K562 (cell line): Measurements from ENCODE around the gene PTPRR. TPM values are rescaled to one million over a fixed set of nuclear protein-coding genes. Genes with fewer than 3 reads are reported as not detected.

ENCODE experiments used
- ATAC-seq: fragments of 200-7000 bp; cut with Tn5 transposase; 3 replicates; pipeline ENCODE4 v1.9.1; 2020; ENCODE audit warnings: moderate library complexity
- BruUV-seq: library from RNA; stranded (reverse); fragments of 400-500 nt; replicated peaks from 2 replicates; lab custom pipeline; 2021; lab: Mats Ljungman, UMichigan
- CTCF ChIA-PET: fragments of 300-600 bp; formaldehyde crosslinking; extraction: SDS; loops from one replicate; lab custom pipeline; 2021; ENCODE audit warnings: low intra/inter-chr PET ratio; lab: Yijun Ruan, JAX
- POLR2A ChIA-PET: fragments of 300-600, 350-650 bp; sonication (Branson Sonifier 250); formaldehyde crosslinking; extraction: SDS; loops from one replicate; lab custom pipeline; 2021; ENCODE audit warnings: antibody characterized with exemption, inconsistent platforms; lab: Yijun Ruan, JAX
- DNase-seq, 4 experiments: peaks; one replicate each; pipeline versions ENCODE4 v3.0.0 to v3.0.0-alpha.2; 2011 to 2018; ENCODE audit warnings: low spot score in 3 of 4, mixed read lengths in 3 of 4; ENCODE audit errors: extremely low read depth in 1 of 4
- FAIRE-seq: peaks from 2 replicates; lab custom pipeline; 2011; peaks lifted over from hg19 to GRCh38; lab: Jason Lieb, UNC
- H2AFZ ChIP-seq: 2 replicates; pipeline ENCODE4 v1.6.0; 2011; ENCODE audit warnings: low read depth, low read length, control low read depth, inconsistent platforms
- H3K27ac ChIP-seq: fragments of 200-600 bp; 3 replicates; pipeline ENCODE4 v1.8.0; 2011; ENCODE audit warnings: low read depth, mild to moderate bottlenecking, control low read depth, inconsistent platforms, low read length, moderate library complexity, mixed read lengths; ENCODE audit errors: extremely low read depth
- H3K27me3 ChIP-seq, 2 experiments: fragments of 300-600 bp in 1 of 2; 2 replicates in 1 of 2; 3 replicates in 1 of 2; pipeline versions ENCODE4 v1.6.0 to v1.8.0; 2011; ENCODE audit warnings: inconsistent platforms in 2 of 2, low read length in 2 of 2, mild to moderate bottlenecking in 1 of 2, mixed read lengths in 1 of 2, moderate library complexity in 1 of 2; ENCODE audit not compliant: control insufficient read depth in 2 of 2, insufficient read depth in 2 of 2
- H3K36me3 ChIP-seq: fragments of 300-600 bp; 3 replicates; pipeline ENCODE4 v1.8.0; 2011; ENCODE audit warnings: mild to moderate bottlenecking, low read length, inconsistent platforms; ENCODE audit not compliant: control insufficient read depth, insufficient read depth
- H3K4me1 ChIP-seq, 2 experiments: fragments of 200-600 bp in 1 of 2; replicated peaks in 1 of 2; 2 replicates in 1 of 2; 3 replicates in 1 of 2; pipeline versions ENCODE4 v1.5.1 to v1.8.0; 2011; ENCODE audit warnings: inconsistent platforms in 2 of 2, low read length in 2 of 2, mild to moderate bottlenecking in 1 of 2, mixed read lengths in 1 of 2, moderate library complexity in 1 of 2; ENCODE audit not compliant: control insufficient read depth in 2 of 2, insufficient read depth in 2 of 2
- H3K4me2 ChIP-seq: 2 replicates; pipeline ENCODE4 v1.6.1; 2011; ENCODE audit warnings: low read length, control low read depth, inconsistent platforms, mixed read lengths; ENCODE audit not compliant: insufficient read depth
- H3K4me3 ChIP-seq: fragments of 200-600 bp; sonication (generic), shearing (Covaris generic); 2 replicates; pipeline ENCODE4 v1.5.1; 2016; ENCODE audit warnings: control low read depth, inconsistent platforms
- H3K79me2 ChIP-seq: fragments of 200-600 bp; 3 replicates; pipeline ENCODE4 v1.8.0; 2011; ENCODE audit warnings: low read length, inconsistent platforms; ENCODE audit not compliant: control insufficient read depth, insufficient read depth
- H3K9ac ChIP-seq, 2 experiments: 2 replicates each; pipeline versions ENCODE4 v1.6.0 to v1.6.1; 2011; ENCODE audit warnings: low read depth in 2 of 2, low read length in 2 of 2, control low read depth in 1 of 2, inconsistent platforms in 1 of 2, mild to moderate bottlenecking in 1 of 2, mixed read lengths in 1 of 2; ENCODE audit not compliant: insufficient read depth in 1 of 2
- H3K9me1 ChIP-seq: one replicate; pipeline ENCODE4 v1.6.0; 2011; ENCODE audit warnings: inconsistent platforms, mild to moderate bottlenecking, low read length, moderate library complexity; ENCODE audit not compliant: control insufficient read depth, insufficient read depth
- H3K9me3 ChIP-seq: replicated peaks from 2 replicates; pipeline ENCODE4 v1.5.1; 2011; ENCODE audit warnings: low read depth, low read length, inconsistent platforms; ENCODE audit not compliant: control insufficient read depth, insufficient read depth
- H4K20me1 ChIP-seq: replicated peaks from 2 replicates; pipeline ENCODE4 v1.6.1; 2011; ENCODE audit warnings: low read length, inconsistent platforms, mixed read lengths; ENCODE audit not compliant: control insufficient read depth, insufficient read depth
- ARID2 ChIP-seq: fragments of 450-650 bp; IDR thresholded peaks from 2 replicates; pipeline ENCODE4 v1.6.1; 2017; ENCODE audit warnings: antibody characterized with exemption, mild to moderate bottlenecking
- BRCA1 ChIP-seq, 2 experiments: fragments of 450-650 bp in 1 of 2; sonication (generic) in 1 of 2; formaldehyde crosslinking in 1 of 2; IDR thresholded peaks; 2 replicates each; pipeline versions ENCODE4 v1.5.0 to v1.6.1; 2017 to 2020; ENCODE audit warnings: mild to moderate bottlenecking in 1 of 2, missing genetic modification reagents in 1 of 2
- CEBPG ChIP-seq, 3 experiments: fragments of 200-800 bp in 1 of 3; sonication (Bioruptor generic) in 1 of 3; sonication (generic) in 1 of 3; formaldehyde crosslinking in 1 of 3; IDR thresholded peaks in 2 of 3; conservative IDR thresholded peaks in 1 of 3; 2 replicates each; pipeline versions ENCODE4 v1.6.1 to v1.8.0; 2016 to 2022; ENCODE audit warnings: missing compliant biosample characterization in 2 of 3, missing genetic modification characterization in 2 of 3, mild to moderate bottlenecking in 1 of 3, missing genetic modification reagents in 1 of 3
- FOXM1 ChIP-seq, 2 experiments: fragments of 450-650 bp in 1 of 2; sonication (generic) in 1 of 2; formaldehyde crosslinking in 1 of 2; IDR thresholded peaks; 2 replicates each; pipeline versions ENCODE4 v1.6.1 to v1.9.0; 2017 to 2022; ENCODE audit warnings: low read depth in 2 of 2, mild to moderate bottlenecking in 2 of 2, missing genetic modification reagents in 1 of 2, moderate library complexity in 1 of 2
- GABPB2 ChIP-seq: fragments of 250-450 bp; sonication (Bioruptor Pico); conservative IDR thresholded peaks from 2 replicates; pipeline ENCODE4 v1.5.1; 2021; ENCODE audit warnings: mild to moderate bottlenecking
- HBP1 ChIP-seq: fragments of 450-650 bp; formaldehyde crosslinking; IDR thresholded peaks from 2 replicates; pipeline ENCODE4 v1.4.0; 2022; ENCODE audit warnings: missing genetic modification characterization
- HDAC8 ChIP-seq: fragments of 450-650 bp; IDR thresholded peaks from 2 replicates; pipeline ENCODE4 v1.6.1; 2016; ENCODE audit warnings: mild to moderate bottlenecking, missing genetic modification characterization, moderate library complexity, missing compliant biosample characterization
- HMGN3 ChIP-seq: IDR thresholded peaks from 2 replicates; pipeline ENCODE4 v1.6.1; 2011; ENCODE audit warnings: borderline replicate concordance, low read depth, mild to moderate bottlenecking, mixed read lengths, low read length; ENCODE audit not compliant: insufficient read length; ENCODE audit errors: extremely low read depth
- KDM4B ChIP-seq, 2 experiments: fragments of 450-650 bp in 1 of 2; sonication (generic) in 1 of 2; IDR thresholded peaks; 2 replicates each; pipeline ENCODE4 v1.6.1; 2016 to 2017; ENCODE audit warnings: borderline replicate concordance in 2 of 2, antibody characterized with exemption in 1 of 2, low read depth in 1 of 2, mild to moderate bottlenecking in 1 of 2
- PML ChIP-seq: IDR thresholded peaks from 2 replicates; pipeline ENCODE4 v1.6.1; 2012; ENCODE audit warnings: low read length, inconsistent platforms
- RBFOX2 ChIP-seq: fragments of 200-400 bp; formaldehyde crosslinking; IDR thresholded peaks from 2 replicates; pipeline ENCODE4 v1.6.1; 2017; ENCODE audit warnings: low read depth, mild to moderate bottlenecking, low read length, moderate library complexity
- ZNF695 ChIP-seq: fragments of 450-650 bp; formaldehyde crosslinking; IDR thresholded peaks from 2 replicates; pipeline ENCODE4 v1.4.0; 2020; ENCODE audit warnings: mild to moderate bottlenecking, moderate library complexity
- WGBS: fragments of 100-300 bp; shearing (Covaris generic); methylation state at CpG from one replicate; pipeline ENCODE4 v1.1.6; 2016; ENCODE audit warnings: low coverage, mixed read lengths; ENCODE audit not compliant: insufficient coverage; ENCODE audit errors: missing lambda C conversion rate; 5-methylcytosine and 5-hydroxymethylcytosine counted together
- in situ Hi-C: fragments of 300-500 bp; cut with MboI; formaldehyde crosslinking; loops from 4 replicates; pipeline ENCODE4 v1.15.0; 2018; ENCODE audit warnings: inconsistent platforms, mixed read lengths
- intact Hi-C: fragments of 100-400 bp; cut with micrococcal nuclease; formaldehyde crosslinking; loops from 2 replicates; pipeline ENCODE4 v1.14.2; 2022
- polyA plus RNA-seq, 8 experiments: library from polyadenylated mRNA; depleted of rRNA in 4 of 8; stranded (reverse) in 5 of 8; unstranded in 3 of 8; fragments of >200 nt; fragmentation: Nextera tagmentation in 2 of 8; fragmentation: Illumina TruSeq in 1 of 8; extraction: Ambion mirVana in 2 of 8; extraction: Trizol in 1 of 8; gene quantifications; 2 replicates each; pipeline versions ENCODE4 v1.2.1 to v1.2.3, GENCODE V29; 2011 to 2014; ENCODE audit warnings: inconsistent platforms in 1 of 8, missing spikeins in 1 of 8
- total RNA-seq, 7 experiments: library from RNA; depleted of rRNA in 6 of 7; stranded (reverse); fragments of >200 nt in 6 of 7; fragmentation: Illumina TruSeq in 2 of 7; extraction: Trizol in 2 of 7; gene quantifications; 2 replicates each; pipeline versions ENCODE4 v1.2.1 to v1.2.3, GENCODE V29; 2011 to 2021; ENCODE audit warnings: low replicate concordance in 1 of 7
- TF ChIP-seq, protein P1 (sequence below): fragments of 150-350 bp; IDR thresholded peaks from 2 replicates; pipeline ENCODE4 v1.6.1; 2014; ENCODE audit warnings: low read depth, mild to moderate bottlenecking, low read length, borderline replicate concordance

PTPRR gene
- total and polyA plus RNA-seq, 9 of the 15 experiments (the other 6 are each of a cell fraction or from before 2014, with no cell fraction given), result 6.6 to 41.7 (median 12.3) TPM

- no peaks in the 10 kb centered on the region for H3K9me3 ChIP-seq
- no peak overlapping the region; a peak in 1 of 4 replicates for H3K9ac ChIP-seq
- POLR2A ChIA-PET, result no interaction called here
- H4K20me1 ChIP-seq, result no peaks in the 10 kb centered on the region
- intact Hi-C loops, result no loop called here
- in situ Hi-C loops, result no loop called here
- no TSS peak for BruUV-seq
- H3K4me1 ChIP-seq, result no peaks in the 10 kb centered on the region; a peak in 2 of 5 replicates
- 69% methylated on average over 5 of the region's 5 CpGs for WGBS
- no peak for DNase-seq
- ATAC-seq, result no peak
- no peaks in the 10 kb centered on the region for H3K9me1 ChIP-seq
- no peak for FAIRE-seq
- H3K36me3 ChIP-seq, result no peaks in the 10 kb centered on the region
- TF ChIP-seq KDM4B (IDR thresholded peaks at IDR 0.05; ENCODE audit: borderline replicate concordance in 2 of 2, low read depth in 1 of 2) (no peak), ARID2 (no peak), FOXM1 (IDR thresholded peaks at IDR 0.05; ENCODE audit: low read depth) (no peak), FOXM1 (CRISPR knock-in tag; IDR thresholded peaks at IDR 0.05; ENCODE audit: low read depth) (no peak), RBFOX2 (no peak), HMGN3 (no peak), BRCA1 (IDR thresholded peaks at IDR 0.05) (no peak), BRCA1 (CRISPR knock-in tag; IDR thresholded peaks at IDR 0.05) (no peak), GABPB2 (CRISPR knock-in tag) (no peak), HBP1 (CRISPR knock-in tag) (no peak), PML (no peak), CEBPG (CRISPR knock-in tag; IDR thresholded peaks at IDR 0.05) (no peak), CEBPG (tag; conservative IDR thresholded peaks at IDR 0.05 in 1 of 2, IDR thresholded peaks at IDR 0.05 in 1 of 2) (no peak), ZNF695 (CRISPR knock-in tag) (no peak), HDAC8 (no peak)
- TF ChIP-seq, protein P1, sequence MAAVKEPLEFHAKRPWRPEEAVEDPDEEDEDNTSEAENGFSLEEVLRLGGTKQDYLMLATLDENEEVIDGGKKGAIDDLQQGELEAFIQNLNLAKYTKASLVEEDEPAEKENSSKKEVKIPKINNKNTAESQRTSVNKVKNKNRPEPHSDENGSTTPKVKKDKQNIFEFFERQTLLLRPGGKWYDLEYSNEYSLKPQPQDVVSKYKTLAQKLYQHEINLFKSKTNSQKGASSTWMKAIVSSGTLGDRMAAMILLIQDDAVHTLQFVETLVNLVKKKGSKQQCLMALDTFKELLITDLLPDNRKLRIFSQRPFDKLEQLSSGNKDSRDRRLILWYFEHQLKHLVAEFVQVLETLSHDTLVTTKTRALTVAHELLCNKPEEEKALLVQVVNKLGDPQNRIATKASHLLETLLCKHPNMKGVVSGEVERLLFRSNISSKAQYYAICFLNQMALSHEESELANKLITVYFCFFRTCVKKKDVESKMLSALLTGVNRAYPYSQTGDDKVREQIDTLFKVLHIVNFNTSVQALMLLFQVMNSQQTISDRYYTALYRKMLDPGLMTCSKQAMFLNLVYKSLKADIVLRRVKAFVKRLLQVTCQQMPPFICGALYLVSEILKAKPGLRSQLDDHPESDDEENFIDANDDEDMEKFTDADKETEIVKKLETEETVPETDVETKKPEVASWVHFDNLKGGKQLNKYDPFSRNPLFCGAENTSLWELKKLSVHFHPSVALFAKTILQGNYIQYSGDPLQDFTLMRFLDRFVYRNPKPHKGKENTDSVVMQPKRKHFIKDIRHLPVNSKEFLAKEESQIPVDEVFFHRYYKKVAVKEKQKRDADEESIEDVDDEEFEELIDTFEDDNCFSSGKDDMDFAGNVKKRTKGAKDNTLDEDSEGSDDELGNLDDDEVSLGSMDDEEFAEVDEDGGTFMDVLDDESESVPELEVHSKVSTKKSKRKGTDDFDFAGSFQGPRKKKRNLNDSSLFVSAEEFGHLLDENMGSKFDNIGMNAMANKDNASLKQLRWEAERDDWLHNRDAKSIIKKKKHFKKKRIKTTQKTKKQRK, result no peak
- no peaks in the 10 kb centered on the region for H3K27me3 ChIP-seq
- no peak overlapping the region for H3K4me2 ChIP-seq
- CTCF ChIA-PET, result no interaction called here
- H3K4me3 ChIP-seq, result no peak overlapping the region
- no peak overlapping the region for H3K27ac ChIP-seq
- no peak overlapping the region for H2AFZ ChIP-seq
- no peaks in the 10 kb centered on the region for H3K79me2 ChIP-seq
These were observed 248.8 kb downstream of the PTPRR start for GRCh38 chr12:70671698-70672097.
